IMR-90 (cell line): ENCODE data around the gene CTNNA2. TPM values are rescaled to one million over a fixed set of nuclear protein-coding genes. Genes with fewer than 3 reads are reported as not detected.

Source experiments
- ATAC-seq: fragments of 200-7000 bp; cut with Tn5 transposase; 2 replicates; pipeline ENCODE4 v1.9.1; 2020; ENCODE audit warnings: low read depth, mild to moderate bottlenecking, moderate library complexity
- BruUV-seq: library from RNA; stranded (reverse); fragments of 400-500 nt; replicated peaks from 2 replicates; lab custom pipeline; 2021; lab: Mats Ljungman, UMichigan
- CTCF ChIA-PET: fragments of 300-600 bp; formaldehyde crosslinking; extraction: SDS; loops from one replicate; lab custom pipeline; 2021; ENCODE audit warnings: antibody characterized with exemption; lab: Yijun Ruan, JAX
- POLR2A ChIA-PET: fragments of 300-600 bp; sonication (Branson Sonifier 250); formaldehyde crosslinking; loops from one replicate; lab custom pipeline; 2022; ENCODE audit warnings: antibody characterized with exemption; ENCODE audit not compliant: unreplicated experiment; lab: Charles Lee
- DNase-seq: peaks from one replicate; pipeline ENCODE4 v3.0.0; 2013
- H2AFZ ChIP-seq: replicated peaks from 2 replicates; pipeline ENCODE3; 2013; ENCODE audit warnings: low read length, mild to moderate bottlenecking; ENCODE audit not compliant: poor library complexity
- H2AK5ac ChIP-seq: 2 replicates; pipeline ENCODE4 v1.6.1; 2013; ENCODE audit warnings: low read depth, low read length, inconsistent platforms
- H2AK9ac ChIP-seq: replicated peaks from 2 replicates; pipeline ENCODE3; 2013; ENCODE audit warnings: mild to moderate bottlenecking, low read depth, low read length, moderate library complexity; ENCODE audit not compliant: poor library complexity
- H2BK120ac ChIP-seq: 2 replicates; pipeline ENCODE4 v1.6.1; 2013; ENCODE audit warnings: low read depth, low read length, inconsistent platforms
- H2BK15ac ChIP-seq: 3 replicates; pipeline ENCODE4 v1.6.1; 2013; ENCODE audit warnings: low read depth, low read length, inconsistent platforms
- H2BK20ac ChIP-seq: 2 replicates; pipeline ENCODE4 v1.6.1; 2013; ENCODE audit warnings: low read depth, mild to moderate bottlenecking, inconsistent platforms, low read length, moderate library complexity
- H2BK5ac ChIP-seq: 2 replicates; pipeline ENCODE4 v1.6.1; 2013; ENCODE audit warnings: mild to moderate bottlenecking, low read depth, low read length, inconsistent platforms; ENCODE audit not compliant: poor library complexity, severe bottlenecking
- H3K14ac ChIP-seq: replicated peaks from 2 replicates; pipeline ENCODE4 v1.6.1; 2013; ENCODE audit warnings: low read depth, low read length, inconsistent platforms
- H3K18ac ChIP-seq: 2 replicates; pipeline ENCODE4 v1.6.1; 2013; ENCODE audit warnings: low read depth, low read length, control low read depth
- H3K23ac ChIP-seq: 2 replicates; pipeline ENCODE4 v1.6.1; 2013; ENCODE audit warnings: low read depth, low read length, inconsistent platforms
- H3K27ac ChIP-seq: 2 replicates; pipeline ENCODE4 v1.5.1; 2013; ENCODE audit warnings: mild to moderate bottlenecking, control low read depth, low read length; ENCODE audit not compliant: insufficient read depth
- H3K27me3 ChIP-seq: 2 replicates; pipeline ENCODE4 v1.6.1; 2013; ENCODE audit warnings: low read length; ENCODE audit not compliant: control insufficient read depth, insufficient read depth
- H3K36me3 ChIP-seq: 2 replicates; pipeline ENCODE4 v1.6.1; 2013; ENCODE audit warnings: low read length, mixed read lengths; ENCODE audit not compliant: control insufficient read depth, insufficient read depth
- H3K4ac ChIP-seq: 2 replicates; pipeline ENCODE4 v1.6.1; 2013; ENCODE audit warnings: low read depth, low read length, inconsistent platforms
- H3K4me1 ChIP-seq: 2 replicates; pipeline ENCODE4 v1.6.1; 2013; ENCODE audit warnings: low read length, mixed read lengths; ENCODE audit not compliant: control insufficient read depth, insufficient read depth
- H3K4me2 ChIP-seq: 2 replicates; pipeline ENCODE4 v1.6.1; 2013; ENCODE audit warnings: low read depth, mild to moderate bottlenecking, control low read depth, low read length, moderate library complexity
- H3K4me3 ChIP-seq: 2 replicates; pipeline ENCODE4 v1.5.1; 2013; ENCODE audit warnings: low read depth, mild to moderate bottlenecking, control low read depth, low read length, moderate library complexity; ENCODE audit not compliant: insufficient read depth
- H3K56ac ChIP-seq: 2 replicates; pipeline ENCODE4 v1.6.1; 2013; ENCODE audit warnings: low read length, inconsistent platforms; ENCODE audit not compliant: insufficient read depth; ENCODE audit errors: extremely low read depth
- H3K79me1 ChIP-seq, 2 experiments: 2 replicates each; pipeline ENCODE4 v1.6.1; 2013; ENCODE audit warnings: low read length in 2 of 2, inconsistent platforms in 1 of 2, low read depth in 1 of 2
- H3K9ac ChIP-seq: 2 replicates; pipeline ENCODE4 v1.6.1; 2013; ENCODE audit warnings: low read depth, low read length, control low read depth
- H3K9me1 ChIP-seq: 2 replicates; pipeline ENCODE4 v1.6.1; 2013; ENCODE audit warnings: low read length, inconsistent platforms; ENCODE audit not compliant: insufficient read depth
- H3K9me3 ChIP-seq: 2 replicates; pipeline ENCODE4 v1.6.1; 2013; ENCODE audit warnings: low read length; ENCODE audit not compliant: control insufficient read depth, insufficient read depth
- H4K20me1 ChIP-seq: 2 replicates; pipeline ENCODE4 v1.6.1; 2013; ENCODE audit warnings: low read length, inconsistent platforms; ENCODE audit not compliant: insufficient read depth
- H4K5ac ChIP-seq: 2 replicates; pipeline ENCODE4 v1.6.1; 2013; ENCODE audit warnings: mild to moderate bottlenecking, low read depth, low read length, control low read depth
- H4K8ac ChIP-seq, 2 experiments: 2 replicates each; pipeline ENCODE4 v1.6.1; 2013; ENCODE audit warnings: low read depth in 2 of 2, low read length in 2 of 2, control low read depth in 1 of 2, inconsistent platforms in 1 of 2
- H4K91ac ChIP-seq: 2 replicates; pipeline ENCODE4 v1.6.1; 2013; ENCODE audit warnings: low read depth, low read length, inconsistent platforms; ENCODE audit not compliant: insufficient read depth
- BHLHE40 ChIP-seq: fragments of 150-350 bp; IDR thresholded peaks from 2 replicates; pipeline ENCODE4 v1.6.1; 2016; ENCODE audit warnings: mild to moderate bottlenecking, low read depth, low read length
- CEBPB ChIP-seq: IDR thresholded peaks from 2 replicates; pipeline ENCODE4 v1.6.1; 2012; ENCODE audit warnings: low read depth, low read length, improper control_type of control experiment
- CHD1 ChIP-seq: IDR thresholded peaks from 2 replicates; pipeline ENCODE4 v1.6.1; 2012; ENCODE audit warnings: low read depth, low read length, improper control_type of control experiment
- CTCF ChIP-seq: conservative IDR thresholded peaks from 2 replicates; pipeline ENCODE4 v1.5.1; 2012; ENCODE audit warnings: mild to moderate bottlenecking, low read depth, low read length, improper control_type of control experiment
- ELK1 ChIP-seq: fragments of 150-350 bp; IDR thresholded peaks from 2 replicates; pipeline ENCODE4 v1.6.1; 2016; ENCODE audit warnings: low read depth, mild to moderate bottlenecking, low read length, moderate library complexity, borderline replicate concordance
- FOS ChIP-seq: fragments of 150-350 bp; IDR thresholded peaks from 2 replicates; pipeline ENCODE4 v1.6.1; 2016; ENCODE audit warnings: low read depth, low read length
- MAFK ChIP-seq: IDR thresholded peaks from 2 replicates; pipeline ENCODE4 v1.6.1; 2012; ENCODE audit warnings: low read depth, low read length, improper control_type of control experiment
- MAZ ChIP-seq: IDR thresholded peaks from 2 replicates; pipeline ENCODE4 v1.6.1; 2012; ENCODE audit warnings: low read depth, mild to moderate bottlenecking, low read length, improper control_type of control experiment, moderate library complexity, borderline replicate concordance
- MXI1 ChIP-seq: IDR thresholded peaks from 2 replicates; pipeline ENCODE4 v1.6.1; 2012; ENCODE audit warnings: low read depth, mild to moderate bottlenecking, low read length, moderate library complexity, borderline replicate concordance
- NFE2L2 ChIP-seq: fragments of 150-350 bp; IDR thresholded peaks from 2 replicates; pipeline ENCODE4 v1.6.1; 2016; ENCODE audit warnings: low read depth, mild to moderate bottlenecking, low read length
- POLR2A ChIP-seq: IDR thresholded peaks from 2 replicates; pipeline ENCODE4 v1.6.1; 2012; ENCODE audit warnings: mild to moderate bottlenecking, low read depth, low read length
- RAD21 ChIP-seq: IDR thresholded peaks from 2 replicates; pipeline ENCODE4 v1.6.1; 2012; ENCODE audit warnings: low read length, improper control_type of control experiment
- RCOR1 ChIP-seq: IDR thresholded peaks from 2 replicates; pipeline ENCODE4 v1.6.1; 2012; ENCODE audit warnings: mild to moderate bottlenecking, low read length, improper control_type of control experiment; ENCODE audit not compliant: insufficient replicate concordance
- RFX5 ChIP-seq: IDR thresholded peaks from 2 replicates; pipeline ENCODE4 v1.8.0; 2012; ENCODE audit warnings: low read depth, mild to moderate bottlenecking, low read length, moderate library complexity
- SMC3 ChIP-seq: fragments of 150-350 bp; IDR thresholded peaks from 2 replicates; pipeline ENCODE4 v1.6.1; 2016; ENCODE audit warnings: low read depth, mild to moderate bottlenecking, antibody characterized with exemption, low read length, moderate library complexity
- WGBS, 2 experiments: methylation state at CpG; one replicate each; pipeline versions ENCODE4 v1.1.5 to v1.1.7; 2013; ENCODE audit warnings: missing lambda C conversion rate in 2 of 2; ENCODE audit not compliant: insufficient read length in 1 of 2; ENCODE audit errors: extremely low coverage in 2 of 2; 5-methylcytosine and 5-hydroxymethylcytosine counted together
- dilution Hi-C: fragments of 300-500 bp; cut with HindIII; formaldehyde crosslinking; loops from one replicate; pipeline ENCODE4 v1.14.3; 2018; ENCODE audit warnings: low sequenced_read_pairs; ENCODE audit not compliant: unreplicated experiment
- in situ Hi-C: fragments of 300-500 bp; cut with MboI; formaldehyde crosslinking; loops from 3 replicates; pipeline ENCODE4 v1.14.3; 2019; ENCODE audit warnings: low sequenced_read_pairs, inconsistent platforms, mixed read lengths
- intact Hi-C: fragments of 100-400 bp; cut with micrococcal nuclease; formaldehyde crosslinking; loops from 2 replicates; pipeline ENCODE4 v1.10.0; 2022
- polyA plus RNA-seq, 3 experiments: library from polyadenylated mRNA; depleted of rRNA; stranded (reverse); fragments of >200 nt; gene quantifications; 2 replicates each; pipeline ENCODE4 v1.2.3, GENCODE V29; 2012; ENCODE audit warnings: low replicate concordance in 1 of 3
- total RNA-seq: library from RNA; depleted of rRNA; stranded (reverse); fragments of >200 nt; gene quantifications from 2 replicates; pipeline ENCODE4 v1.2.3, GENCODE V29; 2012
- TF ChIP-seq, protein P1 (sequence below): fragments of 150-350 bp; IDR thresholded peaks from 2 replicates; pipeline ENCODE4 v1.6.1; 2017; ENCODE audit warnings: mild to moderate bottlenecking, antibody characterized with exemption, low read length, low read depth

The CTNNA2 gene
- total and polyA plus RNA-seq, 2 of the 4 experiments (the other 2 are of a cell fraction): not detected

- no peak overlapping the region for H3K27ac ChIP-seq
- ChIA-PET CTCF (no interaction called here), POLR2A (no interaction called here)
- H2AFZ ChIP-seq: no peak overlapping the region
- WGBS, 2 experiments: 84% methylated on average over 3 of the region's 5 CpGs; no CpG with 5 or more reads in 1 of the 2 experiments
- no peak overlapping the region for H2AK9ac ChIP-seq
- no peak overlapping the region for H3K18ac ChIP-seq
- no peaks in the 10 kb centered on the region for H3K9me3 ChIP-seq
- H3K23ac ChIP-seq: no peak overlapping the region
- no peak overlapping the region for H2AK5ac ChIP-seq
- no peak overlapping the region for H3K4me2 ChIP-seq
- H2BK120ac ChIP-seq: no peak overlapping the region
- in situ Hi-C loops (loop anchor here (25.0 kb wide), 1 partner anchor 453 kb away; no protein-coding TSS in a partner anchor), intact Hi-C loops (no loop called here), dilution Hi-C loops (no loop called here)
- H3K4me1 ChIP-seq: peaks cover under 1% of the 10 kb centered on the region
- no peak overlapping the region for H2BK15ac ChIP-seq
- H3K4ac ChIP-seq: no peak overlapping the region
- H3K27me3 ChIP-seq: no peaks in the 10 kb centered on the region
- no peak overlapping the region for H4K91ac ChIP-seq
- no TSS peak for BruUV-seq
- H3K9ac ChIP-seq: no peak overlapping the region
- no peaks in the 10 kb centered on the region for H3K79me1 ChIP-seq
- ATAC-seq (no peak), DNase-seq (no peak)
- H3K14ac ChIP-seq: no peak overlapping the region
- no peak overlapping the region for H4K5ac ChIP-seq
- no peak overlapping the region for H3K4me3 ChIP-seq
- H4K8ac ChIP-seq: no peak overlapping the region
- H4K20me1 ChIP-seq: no peaks in the 10 kb centered on the region
- H3K36me3 ChIP-seq: no peaks in the 10 kb centered on the region
- H2BK20ac ChIP-seq: no peak overlapping the region
- no peak overlapping the region for H2BK5ac ChIP-seq
- H3K56ac ChIP-seq: no peak overlapping the region
- TF ChIP-seq, protein P1, sequence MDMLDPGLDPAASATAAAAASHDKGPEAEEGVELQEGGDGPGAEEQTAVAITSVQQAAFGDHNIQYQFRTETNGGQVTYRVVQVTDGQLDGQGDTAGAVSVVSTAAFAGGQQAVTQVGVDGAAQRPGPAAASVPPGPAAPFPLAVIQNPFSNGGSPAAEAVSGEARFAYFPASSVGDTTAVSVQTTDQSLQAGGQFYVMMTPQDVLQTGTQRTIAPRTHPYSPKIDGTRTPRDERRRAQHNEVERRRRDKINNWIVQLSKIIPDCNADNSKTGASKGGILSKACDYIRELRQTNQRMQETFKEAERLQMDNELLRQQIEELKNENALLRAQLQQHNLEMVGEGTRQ: no peak
- TF ChIP-seq FOS (no peak), SMC3 (no peak), CEBPB (no peak), ELK1 (no peak), MAZ (no peak), MAFK (no peak), RCOR1 (no peak), NFE2L2 (no peak), CHD1 (no peak), RFX5 (no peak), POLR2A (no peak), RAD21 (no peak), CTCF (no peak), BHLHE40 (no peak), MXI1 (no peak)
- H3K9me1 ChIP-seq: 0 out of 2 replicates have a peak, but pooled peaks cover under 1% of the 10 kb centered on the region
These were observed 546.6 kb downstream of the CTNNA2 start for GRCh38 chr2:80059447-80059846.
